H1 (cell line): ENCODE measurements around the gene IDH3A. TPM values are rescaled to one million over a fixed set of nuclear protein-coding genes. Genes with fewer than 3 reads are reported as not detected.

ENCODE experiments used
- CTCF ChIA-PET: fragments of 300-600 bp; sonication (Branson Sonifier 250); formaldehyde crosslinking; loops from one replicate; lab custom pipeline; 2021; ENCODE audit not compliant: partially characterized antibody; lab: Charles Lee
- POLR2A ChIA-PET: fragments of 300-600 bp; sonication (Branson Sonifier 250); formaldehyde crosslinking; loops from one replicate; lab custom pipeline; 2021; ENCODE audit warnings: inconsistent platforms; ENCODE audit not compliant: partially characterized antibody; lab: Charles Lee
- DNase-seq, 2 experiments: peaks; one replicate each; pipeline versions ENCODE4 v3.0.0 to v3.0.0-alpha.2; 2010 to 2022; ENCODE audit warnings: low spot score in 2 of 2, low read depth in 1 of 2, mixed read lengths in 1 of 2
- FAIRE-seq: peaks from 2 replicates; lab custom pipeline; 2011; peaks lifted over from hg19 to GRCh38; lab: Jason Lieb, UNC
- H2AFZ ChIP-seq: 2 replicates; pipeline ENCODE4 v1.8.1; 2012; ENCODE audit warnings: low read length, inconsistent platforms
- H2AK5ac ChIP-seq: 2 replicates; pipeline ENCODE4 v1.6.1; 2013; ENCODE audit warnings: low read depth, low read length
- H2BK120ac ChIP-seq: replicated peaks from 2 replicates; pipeline ENCODE3; 2013; ENCODE audit warnings: low read depth, low read length, inconsistent platforms
- H2BK12ac ChIP-seq: 2 replicates; pipeline ENCODE4 v1.6.1; 2013; ENCODE audit warnings: low read depth, low read length
- H2BK15ac ChIP-seq: 2 replicates; pipeline ENCODE4 v1.6.1; 2013; ENCODE audit warnings: low read length
- H2BK20ac ChIP-seq: 2 replicates; pipeline ENCODE4 v1.6.1; 2013; ENCODE audit warnings: low read length
- H2BK5ac ChIP-seq: 2 replicates; pipeline ENCODE4 v1.6.1; 2013; ENCODE audit warnings: low read depth, low read length
- H3K14ac ChIP-seq: 2 replicates; pipeline ENCODE4 v1.6.1; 2013; ENCODE audit warnings: inconsistent platforms; ENCODE audit not compliant: insufficient read length
- H3K18ac ChIP-seq: 2 replicates; pipeline ENCODE4 v1.6.1; 2013; ENCODE audit warnings: low read length; ENCODE audit errors: extremely low read depth
- H3K23ac ChIP-seq: 2 replicates; pipeline ENCODE4 v1.6.1; 2013; ENCODE audit warnings: inconsistent platforms; ENCODE audit not compliant: insufficient read length
- H3K23me2 ChIP-seq: 2 replicates; pipeline ENCODE4 v1.6.1; 2013; ENCODE audit warnings: low read depth, low read length
- H3K27ac ChIP-seq: 2 replicates; pipeline ENCODE4 v1.6.1; 2011; ENCODE audit warnings: low read depth, low read length, inconsistent platforms
- H3K27me3 ChIP-seq, 4 experiments: replicated peaks in 1 of 4; 1 replicate in 1 of 4; 2 replicates in 3 of 4; pipeline versions ENCODE4 v1.6.1 to v1.8.1; 2011 to 2013; ENCODE audit warnings: low read length in 3 of 4, mild to moderate bottlenecking in 3 of 4, inconsistent platforms in 2 of 4, mixed read lengths in 2 of 4, moderate library complexity in 1 of 4; ENCODE audit not compliant: control insufficient read depth in 3 of 4, insufficient read depth in 3 of 4; ENCODE audit errors: extremely low read depth in 1 of 4
- H3K36me3 ChIP-seq, 4 experiments: 2 replicates each; pipeline versions ENCODE4 v1.6.1 to v1.8.1; 2011 to 2013; ENCODE audit warnings: mild to moderate bottlenecking in 4 of 4, low read length in 3 of 4, moderate library complexity in 2 of 4, control low read depth in 1 of 4, inconsistent platforms in 1 of 4; ENCODE audit not compliant: insufficient read depth in 4 of 4, control insufficient read depth in 2 of 4
- H3K4ac ChIP-seq: replicated peaks from 2 replicates; pipeline ENCODE3; 2013; ENCODE audit warnings: low read length, low read depth, mixed read lengths, inconsistent platforms; ENCODE audit not compliant: insufficient read length
- H3K4me1 ChIP-seq, 4 experiments: replicated peaks in 1 of 4; 1 replicate in 1 of 4; 2 replicates in 3 of 4; pipeline versions ENCODE4 v1.6.1 to v1.8.1; 2011 to 2013; ENCODE audit warnings: low read length in 3 of 4, inconsistent platforms in 2 of 4, mixed read lengths in 1 of 4; ENCODE audit not compliant: insufficient read depth in 4 of 4, control insufficient read depth in 3 of 4
- H3K4me2 ChIP-seq, 2 experiments: 2 replicates each; pipeline versions ENCODE4 v1.6.1 to v1.8.1; 2011 to 2013; ENCODE audit warnings: low read depth in 2 of 2, low read length in 2 of 2, control low read depth in 1 of 2, inconsistent platforms in 1 of 2, mild to moderate bottlenecking in 1 of 2; ENCODE audit not compliant: insufficient read depth in 1 of 2
- H3K4me3 ChIP-seq, 4 experiments: fragments of 200-600, 300-600 bp in 1 of 4; sonication (generic), shearing (Covaris generic), sonication (Bioruptor Twin) in 1 of 4; 2 replicates each; pipeline versions ENCODE4 v1.5.1 to v1.8.1; 2011 to 2016; ENCODE audit warnings: low read length in 4 of 4, low read depth in 3 of 4, control low read depth in 2 of 4, inconsistent platforms in 2 of 4, mild to moderate bottlenecking in 2 of 4, mixed read lengths in 1 of 4, moderate library complexity in 1 of 4; ENCODE audit not compliant: insufficient read depth in 2 of 4; ENCODE audit errors: extremely low read depth in 1 of 4
- H3K56ac ChIP-seq: replicated peaks from 2 replicates; pipeline ENCODE3; 2013; ENCODE audit warnings: low read depth, mild to moderate bottlenecking, mixed read lengths, low read length, inconsistent platforms; ENCODE audit not compliant: insufficient read length
- H3K79me1 ChIP-seq: 2 replicates; pipeline ENCODE4 v1.6.1; 2013; ENCODE audit warnings: low read depth, low read length, control low read depth
- H3K79me2 ChIP-seq, 2 experiments: 2 replicates each; pipeline versions ENCODE4 v1.6.1 to v1.8.1; 2012 to 2013; ENCODE audit warnings: low read length in 2 of 2, mild to moderate bottlenecking in 2 of 2, inconsistent platforms in 1 of 2; ENCODE audit not compliant: insufficient read depth in 2 of 2, control insufficient read depth in 1 of 2
- H3K9ac ChIP-seq, 4 experiments: replicated peaks in 1 of 4; 1 replicate in 1 of 4; 2 replicates in 3 of 4; pipeline versions ENCODE4 v1.6.1 to v1.8.1; 2011 to 2013; ENCODE audit warnings: low read depth in 3 of 4, low read length in 3 of 4, control low read depth in 2 of 4, mild to moderate bottlenecking in 2 of 4, moderate library complexity in 2 of 4, inconsistent platforms in 1 of 4; ENCODE audit errors: extremely low read depth in 1 of 4
- H3K9me3 ChIP-seq, 2 experiments: 2 replicates each; pipeline versions ENCODE4 v1.6.1 to v1.8.1; 2012 to 2013; ENCODE audit warnings: mild to moderate bottlenecking in 2 of 2, moderate library complexity in 2 of 2, control low read depth in 1 of 2, inconsistent platforms in 1 of 2, low read depth in 1 of 2, low read length in 1 of 2, mixed read lengths in 1 of 2; ENCODE audit not compliant: insufficient read depth in 2 of 2
- H4K20me1 ChIP-seq, 2 experiments: replicated peaks in 1 of 2; 2 replicates each; pipeline versions ENCODE3 to v1.8.1; 2011 to 2013; ENCODE audit warnings: inconsistent platforms in 2 of 2, low read length in 2 of 2, mild to moderate bottlenecking in 1 of 2; ENCODE audit not compliant: insufficient read depth in 2 of 2, control insufficient read depth in 1 of 2
- H4K5ac ChIP-seq: 2 replicates; pipeline ENCODE4 v1.6.1; 2013; ENCODE audit warnings: low read length, low read depth, mixed read lengths, inconsistent platforms; ENCODE audit not compliant: insufficient read length
- H4K8ac ChIP-seq: 2 replicates; pipeline ENCODE4 v1.8.0; 2013; ENCODE audit warnings: mild to moderate bottlenecking, moderate library complexity, low read length, inconsistent platforms; ENCODE audit not compliant: insufficient read depth; ENCODE audit errors: extremely low read depth
- H4K91ac ChIP-seq: replicated peaks from 2 replicates; pipeline ENCODE3; 2013; ENCODE audit warnings: low read length, mixed read lengths, inconsistent platforms; ENCODE audit not compliant: insufficient read length
- KDM5A ChIP-seq: fragments of 200-600 bp; IDR thresholded peaks from 2 replicates; pipeline ENCODE4 v1.7.1; 2012; ENCODE audit warnings: mild to moderate bottlenecking, low read length, inconsistent platforms, mixed read lengths
- POLR2AphosphoS5 ChIP-seq: IDR thresholded peaks from 2 replicates; pipeline ENCODE4 v1.6.1; 2011; ENCODE audit warnings: low read depth, low read length
- WGBS, 2 experiments: shearing (Covaris generic) in 1 of 2; methylation state at CpG; one replicate each; pipeline versions ENCODE4 v1.1.6 to v1.1.7; 2013 to 2015; ENCODE audit warnings: low lambda C conversion rate in 2 of 2, mixed read lengths in 2 of 2, inconsistent platforms in 1 of 2, low coverage in 1 of 2, missing lambda C conversion rate in 1 of 2; ENCODE audit not compliant: insufficient replicate concordance in 2 of 2, insufficient coverage in 1 of 2, insufficient read length in 1 of 2; ENCODE audit errors: extremely low coverage in 1 of 2, missing lambda C conversion rate in 1 of 2; 5-methylcytosine and 5-hydroxymethylcytosine counted together
- polyA plus RNA-seq, 7 experiments: library from polyadenylated mRNA; depleted of rRNA in 3 of 7; stranded (reverse) in 5 of 7; unstranded in 2 of 7; fragments of >200 nt in 5 of 7; fragments of 200-250 nt in 2 of 7; gene quantifications; 1 replicate in 5 of 7; 2 replicates in 1 of 7; 4 replicates in 1 of 7; pipeline versions ENCODE4 v1.2.1 to v1.2.3, GENCODE V29; 2011 to 2013; ENCODE audit warnings: missing spikeins in 2 of 7, mixed read lengths in 2 of 7
- total RNA-seq: library from RNA; stranded (reverse); fragmentation: NEBNext Ultra II Directional; extraction: Animal tissue kit (Norgen Biotek cat#: 25700); gene quantifications from 2 replicates; pipeline ENCODE4 v1.2.1, GENCODE V29; 2021

The IDH3A gene
- total and polyA plus RNA-seq, 2 of the 8 experiments (the other 6 are each of a cell fraction or from before 2014, with no cell fraction given), result 23.4 to 36.8 TPM

DNA sequence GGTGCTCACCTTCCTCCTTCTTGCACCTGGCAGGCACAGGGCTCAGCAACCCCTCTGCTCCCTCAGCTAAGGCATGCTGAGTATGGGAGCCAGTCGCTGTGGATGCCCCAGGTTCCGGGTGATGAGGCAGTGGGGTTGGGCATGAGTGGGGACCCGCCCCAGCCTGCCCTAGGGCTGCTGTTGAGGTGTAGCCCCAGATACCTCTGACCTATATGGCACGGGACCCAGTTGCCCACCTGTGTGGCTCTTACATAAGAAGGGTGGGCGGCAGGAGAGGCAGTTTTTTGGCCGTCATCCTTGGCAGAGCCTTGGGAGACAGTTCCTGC, 64.2 kb downstream of the IDH3A start:
- H3K9me3 ChIP-seq, result no peaks in the 10 kb centered on the region
- DNase-seq (no peak), FAIRE-seq (no peak)
- H3K4me3 ChIP-seq, result no peak overlapping the region
- no peaks in the 10 kb centered on the region for H3K23me2 ChIP-seq
- H2AFZ ChIP-seq, result no peak overlapping the region
- no peak overlapping the region for H3K18ac ChIP-seq
- no peak overlapping the region for H2BK12ac ChIP-seq
- no peaks in the 10 kb centered on the region for H3K27me3 ChIP-seq
- H3K27ac ChIP-seq, result no peak overlapping the region
- H3K9ac ChIP-seq, result no peak overlapping the region
- no peak overlapping the region for H2BK15ac ChIP-seq
- TF ChIP-seq KDM5A, result no peak
- no peak for TF ChIP-seq POLR2AphosphoS5
- no peak overlapping the region for H2BK120ac ChIP-seq
- no peaks in the 10 kb centered on the region for H3K79me2 ChIP-seq
- no peak overlapping the region for H2BK20ac ChIP-seq
- no peak overlapping the region for H2AK5ac ChIP-seq
- no peak overlapping the region for H4K5ac ChIP-seq
- no peaks in the 10 kb centered on the region for H4K20me1 ChIP-seq
- 87% methylated on average over 6 of the region's 6 CpGs; no CpG with 5 or more reads in 1 of the 2 experiments for WGBS, 2 experiments
- H4K8ac ChIP-seq, result no peak overlapping the region
- ChIA-PET POLR2A (no interaction called here), CTCF (interaction anchor here (1.2 to 6.0 kb wide), 5 partner anchors 9 to 37 kb away, joined by 3 to 34 read pairs (median 8); no protein-coding TSS in a partner anchor)
- H3K36me3 ChIP-seq, result no peaks in the 10 kb centered on the region
- H3K4me1 ChIP-seq, result peaks cover 0 to 2% (median 0%) of the 10 kb centered on the region in 4 experiments; a peak in 2 of 7 replicates
- peak overlapping the region; percentile 32 for H4K91ac ChIP-seq
- H2BK5ac ChIP-seq, result no peak overlapping the region
- H3K14ac ChIP-seq, result no peak overlapping the region
- no peak overlapping the region for H3K4ac ChIP-seq
- no peak overlapping the region for H3K56ac ChIP-seq
- H3K4me2 ChIP-seq, result no peak overlapping the region
- H3K23ac ChIP-seq, result no peak overlapping the region
- no peaks in the 10 kb centered on the region for H3K79me1 ChIP-seq
